GM12878 (cell line): ENCODE data around the gene AOPEP. TPM values are rescaled to one million over a fixed set of nuclear protein-coding genes. Genes with fewer than 3 reads are reported as not detected.

Source experiments
- ATAC-seq: fragments of 200-7000 bp; cut with Tn5 transposase; 3 replicates; pipeline ENCODE4 v1.9.1; 2020; ENCODE audit warnings: mild to moderate bottlenecking, moderate library complexity
- BruUV-seq: library from RNA; stranded (reverse); fragments of 400-500 nt; replicated peaks from 2 replicates; lab custom pipeline; 2021; lab: Mats Ljungman, UMichigan
- CTCF ChIA-PET: fragments of 300-600 bp; sonication (Branson Sonifier 250); formaldehyde crosslinking; extraction: SDS; loops from one replicate; lab custom pipeline; 2021; ENCODE audit warnings: inconsistent platforms; lab: Yijun Ruan, JAX
- POLR2A ChIA-PET: fragments of 350-600 bp; formaldehyde crosslinking; extraction: SDS; loops from one replicate; lab custom pipeline; 2021; ENCODE audit warnings: inconsistent platforms; lab: Charles Lee
- RAD21 ChIA-PET: fragments of 300-600 bp; sonication (Branson Sonifier 250); formaldehyde crosslinking; loops from one replicate; lab custom pipeline; 2023; ENCODE audit warnings: antibody characterized with exemption; ENCODE audit not compliant: unreplicated experiment; lab: Charles Lee
- SMC1A ChIA-PET: fragments of 300-600 bp; sonication (Branson Sonifier 250); formaldehyde crosslinking; loops from one replicate; lab custom pipeline; 2023; ENCODE audit not compliant: unreplicated experiment, uncharacterized antibody; lab: Charles Lee
- DNase-seq: peaks from one replicate; pipeline ENCODE4 v3.0.0-alpha.2; 2011; ENCODE audit warnings: low read depth, low spot score
- FAIRE-seq: peaks from 3 replicates; lab custom pipeline; 2011; peaks lifted over from hg19 to GRCh38; lab: Jason Lieb, UNC
- H2AFZ ChIP-seq: 2 replicates; pipeline ENCODE4 v1.6.0; 2011; ENCODE audit warnings: low read depth, low read length, control low read depth; ENCODE audit not compliant: control insufficient read depth
- H3K27ac ChIP-seq: 2 replicates; pipeline ENCODE4 v1.5.1; 2011; ENCODE audit warnings: control low read depth; ENCODE audit not compliant: control insufficient read depth, insufficient read depth
- H3K27me3 ChIP-seq, 2 experiments: replicated peaks in 1 of 2; 2 replicates each; pipeline versions ENCODE4 v1.6.0 to v1.6.1; 2011; ENCODE audit warnings: low read length in 1 of 2; ENCODE audit not compliant: control insufficient read depth in 2 of 2, insufficient read depth in 2 of 2
- H3K36me3 ChIP-seq, 2 experiments: 2 replicates each; pipeline ENCODE4 v1.5.1; 2011; ENCODE audit warnings: low read length in 1 of 2; ENCODE audit not compliant: control insufficient read depth in 2 of 2, insufficient read depth in 2 of 2
- H3K4me1 ChIP-seq: 2 replicates; pipeline ENCODE4 v1.6.1; 2011; ENCODE audit warnings: mild to moderate bottlenecking, low read length, moderate library complexity, mixed read lengths; ENCODE audit not compliant: control insufficient read depth, insufficient read depth
- H3K4me2 ChIP-seq: 2 replicates; pipeline ENCODE4 v1.6.0; 2011; ENCODE audit warnings: control low read depth; ENCODE audit not compliant: control insufficient read depth, insufficient read depth
- H3K4me3 ChIP-seq: fragments of 200-600 bp; sonication (generic); 2 replicates; pipeline ENCODE4 v1.5.1; 2016
- H3K79me2 ChIP-seq: 2 replicates; pipeline ENCODE4 v1.6.0; 2011; ENCODE audit warnings: low read length; ENCODE audit not compliant: control insufficient read depth, insufficient read depth
- H3K9ac ChIP-seq: 2 replicates; pipeline ENCODE4 v1.8.0; 2011; ENCODE audit warnings: low read length, control low read depth, mixed read lengths; ENCODE audit not compliant: control insufficient read depth, insufficient read depth
- H3K9me3 ChIP-seq: replicated peaks from 3 replicates; pipeline ENCODE4 v1.5.1; 2011; ENCODE audit warnings: mild to moderate bottlenecking, low read length; ENCODE audit not compliant: control insufficient read depth, insufficient read depth
- H4K20me1 ChIP-seq: 2 replicates; pipeline ENCODE4 v1.6.0; 2011; ENCODE audit not compliant: control insufficient read depth, insufficient read depth
- BACH1 ChIP-seq: fragments of 450-650 bp; IDR thresholded peaks from 2 replicates; pipeline ENCODE4 v1.6.1; 2017; ENCODE audit warnings: mild to moderate bottlenecking, borderline replicate concordance
- CBX5 ChIP-seq: sonication (generic); IDR thresholded peaks from 2 replicates; pipeline ENCODE4 v1.6.1; 2016; ENCODE audit warnings: low read depth, moderate library complexity, mild to moderate bottlenecking, inconsistent platforms
- CHD4 ChIP-seq: fragments of 200-600 bp; sonication (generic); IDR thresholded peaks from 2 replicates; pipeline ENCODE4 v1.6.1; 2016; ENCODE audit warnings: mild to moderate bottlenecking
- IKZF1 ChIP-seq: fragments of 450-650 bp; conservative IDR thresholded peaks from 2 replicates; pipeline ENCODE4 v1.6.1; 2017; ENCODE audit warnings: antibody characterized with exemption, mild to moderate bottlenecking
- MTA3 ChIP-seq: IDR thresholded peaks from 2 replicates; pipeline ENCODE4 v1.6.1; 2012; ENCODE audit warnings: low read length, inconsistent platforms, borderline replicate concordance
- NFXL1 ChIP-seq: fragments of 450-650 bp; IDR thresholded peaks from 2 replicates; pipeline ENCODE4 v1.6.1; 2017; ENCODE audit warnings: antibody characterized with exemption, mild to moderate bottlenecking, borderline replicate concordance
- RBBP5 ChIP-seq: fragments of 200-600 bp; sonication (generic); conservative IDR thresholded peaks from 2 replicates; pipeline ENCODE4 v1.6.1; 2016
- SIN3A ChIP-seq: IDR thresholded peaks from 2 replicates; pipeline ENCODE4 v1.6.1; 2012; ENCODE audit warnings: low read depth, low read length, improper control_type of control experiment
- TCF3 ChIP-seq: IDR thresholded peaks from 2 replicates; pipeline ENCODE4 v1.6.1; 2012; ENCODE audit warnings: low read depth, mild to moderate bottlenecking, low read length, borderline replicate concordance; ENCODE audit not compliant: insufficient read depth
- WGBS: methylation state at CpG from one replicate; pipeline ENCODE4 v1.1.6; 2016; ENCODE audit warnings: low lambda C conversion rate; ENCODE audit not compliant: insufficient replicate concordance, insufficient coverage; ENCODE audit errors: missing lambda C conversion rate; 5-methylcytosine and 5-hydroxymethylcytosine counted together
- in situ Hi-C: fragments of 300-500 bp; cut with MboI; formaldehyde crosslinking; loops from 9 replicates; pipeline ENCODE4 v1.14.3; 2018; ENCODE audit warnings: mixed read lengths
- intact Hi-C: fragments of 100-400 bp; cut with micrococcal nuclease; formaldehyde crosslinking; loops from one replicate; pipeline ENCODE4 v1.14.2; 2022; ENCODE audit not compliant: unreplicated experiment
- polyA plus RNA-seq, 11 experiments: library from polyadenylated mRNA; depleted of rRNA in 4 of 11; unstranded in 6 of 11; stranded (reverse) in 5 of 11; fragments of >200 nt; fragmentation: Nextera tagmentation in 4 of 11; fragmentation: Illumina TruSeq in 1 of 11; extraction: Ambion mirVana in 4 of 11; extraction: Trizol in 1 of 11; gene quantifications; 1 replicate in 1 of 11; 2 replicates in 10 of 11; pipeline versions ENCODE4 v1.2.1 to v1.2.3, GENCODE V29; 2011 to 2016; ENCODE audit warnings: inconsistent platforms in 2 of 11, missing spikeins in 2 of 11, low read depth in 1 of 11
- total RNA-seq, 4 experiments: library from RNA; depleted of rRNA in 3 of 4; stranded (reverse); fragments of >200 nt in 3 of 4; fragmentation: Illumina TruSeq in 1 of 4; extraction: Trizol in 1 of 4; gene quantifications; 2 replicates each; pipeline versions ENCODE4 v1.2.1 to v1.2.3, GENCODE V29; 2013 to 2021

Gene AOPEP
- total and polyA plus RNA-seq, 10 of the 15 experiments (the other 5 are each of a cell fraction or from before 2014, with no cell fraction given) = 2.3 to 16.9 (median 10.1) TPM

DNA sequence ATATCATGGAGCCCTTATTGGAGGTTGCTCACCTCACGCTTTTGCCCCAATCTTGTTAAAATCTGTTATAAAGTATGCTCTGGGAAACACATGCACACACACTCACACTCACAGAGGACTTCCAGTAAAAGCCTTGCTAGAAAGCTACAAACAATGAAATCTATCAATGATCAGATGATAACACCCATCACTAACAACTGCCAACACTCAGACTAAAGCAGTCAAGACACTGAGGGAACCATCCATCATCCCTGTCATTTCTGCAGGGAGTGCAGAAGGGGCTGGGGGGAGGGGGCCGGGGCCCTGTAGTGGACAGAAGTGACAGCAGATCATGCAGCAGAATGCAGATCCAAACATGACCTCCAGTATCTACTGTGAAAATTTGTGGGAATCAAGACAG lies 179.1 kb downstream of the AOPEP start:
- intact Hi-C loops = no loop called here
- no peak overlapping the region for H3K4me2 ChIP-seq
- H3K36me3 ChIP-seq = no peaks in the 10 kb centered on the region
- H3K27ac ChIP-seq = no peak overlapping the region
- ChIA-PET POLR2A (interaction anchor here (1.4 kb wide), 1 partner anchor 21 kb away, joined by 3 read pairs; no protein-coding TSS in a partner anchor), RAD21 (interaction anchor here (1.4 kb wide), 1 partner anchor 12 kb away, joined by 4 read pairs; no protein-coding TSS in a partner anchor), SMC1A (interaction anchor here (1.5 to 2.9 kb wide), 2 partner anchors 8 to 12 kb away, joined by 5 to 13 read pairs; no protein-coding TSS in a partner anchor), CTCF (interaction anchor here (0.6 to 1.7 kb wide), 2 partner anchors 12 to 29 kb away, joined by 3 to 7 read pairs; no protein-coding TSS in a partner anchor)
- ATAC-seq = no peak
- no peak overlapping the region for H2AFZ ChIP-seq
- H3K9ac ChIP-seq = no peak overlapping the region
- no peaks in the 10 kb centered on the region for H4K20me1 ChIP-seq
- no peak for FAIRE-seq
- no peak overlapping the region for H3K4me3 ChIP-seq
- WGBS = 88% methylated on average over 2 of the region's 2 CpGs
- no peaks in the 10 kb centered on the region for H3K27me3 ChIP-seq
- H3K79me2 ChIP-seq = no peaks in the 10 kb centered on the region
- BruUV-seq = no TSS peak
- DNase-seq = no peak
- no peak for TF ChIP-seq SIN3A
- TF ChIP-seq MTA3 = no peak
- TF ChIP-seq BACH1 = no peak
- TF ChIP-seq RBBP5 = no peak
- TF ChIP-seq NFXL1 = no peak
- no peak for TF ChIP-seq CHD4
- TF ChIP-seq CBX5 = no peak
- TF ChIP-seq IKZF1 = no peak
- TF ChIP-seq TCF3 = no peak
- TF ChIP-seq, all 136 proteins: peak for 0
- in situ Hi-C loops = no loop called here
- no peaks in the 10 kb centered on the region for H3K4me1 ChIP-seq
- no peaks in the 10 kb centered on the region for H3K9me3 ChIP-seq
